ENCODE data around the gene CIZ1.
"Not testable (repeated sequence)": the region's sequence is repeated elsewhere in the genome, so short reads cannot be mapped to it uniquely, and the experiment has no call there.

CIZ1 gene

DNA sequence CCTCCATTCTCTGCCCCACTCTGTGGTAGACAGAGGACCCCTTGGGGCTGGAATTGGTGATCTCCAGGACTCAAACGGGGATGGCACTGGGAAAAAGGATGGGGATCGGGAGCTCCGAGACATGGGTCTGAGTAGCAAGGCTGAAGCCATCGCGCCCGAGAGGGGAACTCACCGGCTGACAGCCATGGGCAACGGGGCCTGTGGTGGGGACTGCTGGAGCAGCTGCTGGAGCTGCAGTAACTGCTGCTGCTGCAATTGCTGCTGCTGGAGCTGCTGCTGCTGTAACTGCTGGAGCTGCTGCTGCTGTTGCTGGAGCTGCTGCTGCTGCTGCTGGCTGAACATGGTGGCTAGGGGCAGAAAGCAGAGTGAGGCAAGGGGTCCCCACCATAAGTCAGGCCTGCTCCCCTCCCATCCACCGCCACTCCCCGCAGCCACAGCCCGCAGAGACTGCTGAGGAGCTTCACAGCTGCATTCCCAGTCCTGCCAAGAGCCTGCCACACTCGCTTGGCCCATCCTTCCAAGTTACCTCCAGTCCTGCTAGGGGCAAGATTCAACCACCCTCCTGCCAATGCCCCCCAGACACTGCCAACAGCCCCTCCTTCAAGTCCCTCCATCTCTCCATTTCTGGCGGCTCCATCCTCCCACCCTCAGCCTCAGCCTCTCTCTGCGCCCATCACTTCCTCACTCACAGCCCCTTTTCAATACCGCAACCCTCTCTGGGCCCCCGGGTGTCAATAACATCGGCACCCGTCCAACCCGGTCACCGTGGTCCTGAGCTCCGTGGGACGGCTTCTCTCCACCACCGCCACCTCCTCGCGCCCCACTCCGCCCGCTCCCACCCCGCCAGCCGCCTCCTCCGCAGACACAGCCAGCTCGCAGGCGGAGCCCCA lies 611 bp downstream of the CIZ1 start:
- no peak for DNase-seq

DNA sequence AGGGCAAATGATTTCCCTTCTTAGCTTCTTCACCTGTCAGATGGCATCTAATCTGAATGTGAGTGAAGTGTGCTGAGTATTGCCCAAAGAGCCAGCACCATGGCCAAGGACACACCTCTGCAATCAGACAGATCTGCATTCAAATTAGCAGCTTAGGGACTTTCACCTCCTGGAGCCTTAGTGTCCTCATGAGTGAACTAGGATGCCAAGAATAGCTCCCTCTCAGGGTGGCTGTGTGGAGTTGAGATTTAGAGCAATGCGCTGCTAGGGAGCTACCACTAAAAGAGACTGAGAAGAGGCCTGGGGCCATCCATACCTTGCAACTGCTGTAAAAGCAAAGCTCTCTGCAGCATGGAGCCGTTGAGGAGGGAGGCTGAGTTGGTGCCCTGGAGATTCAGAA lies 1.4 kb downstream of the CIZ1 start:
- DNase-seq = no peak

DNA sequence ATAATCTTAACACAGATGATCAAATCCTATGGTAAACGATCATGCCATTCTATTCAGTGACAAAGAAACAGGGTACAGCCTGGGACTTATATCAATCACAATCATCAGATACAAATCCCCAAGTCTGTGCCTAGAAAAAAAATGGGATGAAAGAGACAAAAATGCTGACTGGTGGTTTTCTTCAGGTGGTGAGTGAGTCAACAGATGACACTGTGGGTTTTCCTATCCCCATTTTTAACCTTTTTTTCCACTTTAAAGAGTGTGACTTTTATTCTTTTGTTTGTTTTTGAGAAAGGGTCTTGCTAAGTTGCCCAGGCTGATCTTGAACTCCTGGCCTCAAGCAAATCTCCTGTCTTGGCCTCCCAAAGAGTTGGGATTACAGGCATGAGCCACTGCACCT lies 3.2 kb downstream of the CIZ1 start:
- DNase-seq = no peak

DNA sequence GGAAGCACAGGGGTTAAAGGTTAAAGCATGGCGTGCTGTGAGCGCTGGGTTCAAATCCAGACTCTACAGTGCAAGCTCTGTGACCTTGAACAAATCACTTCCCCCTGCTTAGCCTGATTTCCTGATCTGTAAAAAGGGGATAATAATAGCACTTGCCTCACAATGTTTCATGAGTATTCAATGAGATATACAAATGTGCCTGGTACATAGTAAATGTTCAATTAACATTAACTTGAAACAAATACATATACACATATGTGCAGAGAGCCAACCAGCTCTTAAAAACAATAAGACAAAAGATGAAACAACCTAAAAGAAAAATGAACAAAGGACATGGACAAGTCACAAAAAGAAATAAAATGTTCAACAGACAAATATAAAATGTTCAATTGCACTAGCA lies 4.0 kb downstream of the CIZ1 start:
- no peak for DNase-seq

DNA sequence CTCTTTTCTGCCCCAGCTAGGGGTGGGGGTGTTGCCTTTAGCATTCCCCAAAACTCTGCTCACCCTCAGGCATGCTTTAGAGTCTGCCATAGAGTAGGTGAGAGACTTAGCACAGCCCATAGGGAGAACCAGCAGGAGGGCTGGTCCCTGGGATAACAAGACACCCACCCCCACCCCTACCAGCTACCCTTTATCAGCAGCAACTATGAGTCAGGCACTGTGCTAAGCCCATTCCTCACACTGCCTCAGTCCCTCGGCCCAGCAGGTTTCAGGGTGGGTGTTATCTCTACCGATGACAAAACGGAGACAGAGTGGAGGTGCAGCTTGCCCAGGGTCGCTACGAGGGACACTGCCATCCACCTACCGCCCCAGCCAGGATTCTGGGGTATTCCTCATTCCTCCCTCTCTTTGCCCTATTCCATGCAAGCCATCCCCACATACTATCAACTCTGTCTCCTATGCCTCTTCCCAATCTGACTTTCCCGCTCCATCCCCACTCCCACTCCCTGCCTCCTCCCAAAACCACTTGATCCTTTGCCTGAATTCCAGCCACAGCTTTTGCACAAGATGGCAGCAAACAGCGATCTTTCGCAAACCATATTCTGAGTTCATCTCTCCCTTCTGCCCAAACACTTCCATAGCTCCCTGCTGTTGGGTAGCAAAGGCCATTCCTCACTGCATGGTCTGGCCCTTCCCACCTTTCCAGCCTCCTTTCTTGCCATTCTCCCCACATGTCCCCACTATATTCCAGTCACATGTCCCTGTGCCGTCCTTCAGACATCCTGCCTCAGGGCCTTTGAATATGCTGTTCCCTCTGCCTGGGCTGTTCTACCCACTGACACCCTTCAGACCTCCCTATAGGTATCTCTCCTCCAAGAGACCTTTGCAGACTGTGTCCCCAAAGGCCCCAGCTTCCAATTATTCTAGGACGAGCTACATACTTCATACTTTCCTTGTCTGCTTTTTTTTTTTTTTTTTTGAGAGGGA lies 5.1 kb downstream of the CIZ1 start:
- DNase-seq = no peak

DNA sequence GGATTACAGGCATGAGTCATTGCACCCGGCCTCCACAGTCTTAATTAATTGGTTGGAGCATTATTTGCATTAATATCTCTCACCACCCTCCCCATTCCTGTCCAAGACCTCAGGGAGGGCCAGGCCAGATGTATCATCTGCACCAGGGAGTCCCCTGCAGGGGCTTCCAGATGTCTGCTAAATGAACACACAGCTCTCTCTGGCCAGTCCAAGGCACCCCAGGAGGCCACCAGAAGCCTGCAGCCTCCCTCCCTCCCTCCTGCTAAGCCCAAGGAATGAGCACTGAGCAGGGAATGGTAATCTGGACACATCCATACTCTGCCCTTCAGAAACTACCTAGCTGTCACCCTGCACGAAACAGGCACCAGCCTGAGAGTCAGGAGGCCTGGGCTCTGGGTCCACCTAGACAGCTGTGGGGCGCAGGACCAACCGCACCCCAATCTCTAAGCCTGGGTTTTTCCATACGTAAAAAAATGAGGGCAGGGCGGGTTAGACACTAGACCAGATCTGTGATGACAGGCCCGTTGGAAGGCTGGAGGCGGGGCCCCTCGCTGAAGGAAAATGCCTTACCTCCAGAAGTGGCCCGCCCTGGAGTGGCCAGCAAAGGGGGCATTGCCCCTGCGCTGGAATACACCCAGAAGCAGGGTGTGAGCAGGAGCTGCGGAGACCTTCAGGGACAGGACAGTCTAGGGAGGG lies 8.3 kb downstream of the CIZ1 start:
- DNase-seq = no peak

DNA sequence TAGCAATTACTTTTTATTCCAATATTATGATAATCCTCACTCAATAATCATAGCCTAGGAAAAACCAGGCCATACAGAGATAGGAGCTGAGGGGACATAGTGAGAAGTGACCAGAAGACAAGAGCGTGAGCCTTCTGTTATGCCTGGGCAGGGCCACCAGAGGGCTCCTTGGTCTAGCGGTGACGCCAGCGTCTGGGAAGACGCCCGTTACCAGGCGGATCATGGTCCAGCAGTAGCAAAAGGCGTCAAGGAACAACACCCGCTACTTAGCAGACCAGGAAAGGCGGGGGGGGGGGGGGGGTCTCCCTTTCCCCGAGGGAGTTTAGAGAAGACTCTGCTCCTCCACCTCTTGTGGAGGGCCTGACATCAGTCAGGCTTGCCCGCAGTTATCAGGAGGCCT lies 9.9 kb downstream of the CIZ1 start:
- not testable (repeated sequence) for DNase-seq

DNA sequence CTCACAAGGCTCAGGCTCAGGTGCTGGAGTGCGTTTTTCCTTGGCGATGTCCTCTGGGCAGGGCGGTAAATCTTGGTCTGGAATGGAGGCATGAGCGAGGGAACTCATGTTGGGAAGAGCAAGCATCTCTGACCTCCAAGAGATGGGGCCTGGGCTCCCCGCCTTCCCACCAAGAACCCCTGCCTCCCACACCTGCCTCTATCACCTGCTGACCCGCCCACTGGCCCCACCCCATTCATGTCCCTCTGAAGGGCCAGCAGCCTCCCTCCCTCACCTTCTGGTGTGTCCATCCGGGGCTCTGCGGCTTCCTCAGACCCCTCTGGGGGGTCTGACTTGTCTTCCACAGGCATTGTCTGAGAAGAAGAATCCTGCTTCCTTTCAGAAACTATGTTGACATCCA lies 10.9 kb downstream of the CIZ1 start:
- DNase-seq = no peak

DNA sequence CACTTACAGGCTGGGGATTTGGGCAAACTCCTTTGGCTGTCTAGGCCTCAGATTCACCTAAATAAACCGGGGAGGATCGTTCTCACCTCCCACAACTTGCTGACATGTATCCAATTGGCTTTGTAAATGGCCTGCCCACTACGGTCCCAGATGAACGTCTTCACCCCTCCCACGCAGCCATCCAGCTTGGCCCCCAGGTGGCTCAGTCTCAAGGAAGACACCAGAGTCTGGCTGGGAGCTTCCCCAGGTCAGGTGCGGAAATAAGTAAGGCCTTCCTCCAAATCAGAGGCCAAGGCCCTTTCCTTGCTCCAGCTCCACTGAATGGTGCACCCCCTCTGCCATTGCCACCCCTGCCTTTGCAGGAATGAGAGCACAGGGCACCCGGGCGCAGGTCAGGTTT lies 11.4 kb downstream of the CIZ1 start:
- DNase-seq = no peak

DNA sequence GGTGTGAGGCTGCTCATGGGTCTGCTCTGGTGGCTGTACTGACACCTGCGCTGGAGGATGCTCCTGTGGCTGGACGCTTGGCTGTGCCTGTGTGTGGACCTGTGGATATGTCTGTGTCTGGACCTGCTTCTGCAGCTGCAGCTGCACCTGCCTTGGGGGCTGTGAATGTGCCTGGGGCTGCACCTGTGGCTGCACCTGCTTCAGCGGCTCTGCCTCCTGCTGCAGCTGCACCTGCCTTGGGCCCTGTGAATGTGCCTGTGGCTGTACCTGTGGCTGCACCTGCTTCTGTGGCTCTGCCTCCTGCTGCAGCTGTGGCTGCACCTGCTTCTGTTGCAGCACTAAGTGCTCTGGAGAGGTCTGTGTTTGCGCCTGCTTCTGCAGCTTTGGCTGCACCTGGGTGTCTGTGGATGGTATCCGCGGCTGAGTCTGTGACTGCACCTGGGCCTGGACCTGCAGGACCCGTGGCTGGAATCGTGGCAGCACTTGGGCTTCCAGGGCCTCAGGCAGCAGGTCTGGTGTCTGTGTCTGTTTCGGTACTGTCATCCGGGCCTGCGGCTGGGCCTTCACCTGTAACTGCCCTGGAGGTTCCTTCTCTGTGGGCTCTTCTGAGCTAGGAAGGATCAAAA lies 12.5 kb downstream of the CIZ1 start:
- no peak for DNase-seq

DNA sequence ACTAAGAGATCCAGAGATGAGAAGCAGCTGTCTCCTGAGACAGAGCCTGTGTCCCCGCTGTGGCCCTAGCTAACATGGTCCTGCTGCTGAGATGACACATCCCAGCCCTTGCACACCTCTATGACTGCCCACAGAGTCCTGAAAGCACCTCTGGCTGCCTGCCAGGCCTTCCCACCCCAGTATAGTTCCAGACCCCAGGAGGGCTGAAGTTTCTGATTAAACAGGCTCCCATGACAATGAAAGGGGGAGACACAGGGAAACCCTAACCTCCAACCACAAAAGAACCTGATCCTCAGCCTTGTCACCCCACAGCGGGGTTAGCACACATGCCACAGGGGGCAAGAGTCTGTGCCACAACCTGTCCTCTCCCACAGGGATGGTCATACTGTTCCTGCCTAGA lies 15.6 kb downstream of the CIZ1 start:
- no peak for DNase-seq

DNA sequence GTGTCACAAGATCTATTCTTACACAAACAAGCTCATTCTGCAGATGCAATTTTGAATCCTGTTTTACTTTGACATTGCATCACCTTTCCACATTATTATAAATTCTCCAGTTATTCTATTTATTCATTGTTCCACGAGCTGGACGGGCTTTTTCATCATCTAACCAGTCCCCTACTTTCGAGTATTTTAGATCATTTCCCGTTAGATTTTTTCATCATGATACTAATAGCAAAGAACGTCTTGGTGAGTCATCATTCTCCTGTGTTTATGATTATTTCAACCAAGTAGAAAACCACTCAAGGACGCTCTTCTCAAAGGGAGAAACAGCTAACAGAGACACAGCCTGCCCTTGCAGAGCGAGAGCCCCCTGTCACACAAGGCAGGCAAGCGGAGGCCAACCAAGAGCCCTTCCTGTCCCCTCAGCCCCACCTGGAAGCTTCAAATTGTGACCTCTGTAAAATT lies 16.2 kb downstream of the CIZ1 start:
- no peak for DNase-seq

DNA sequence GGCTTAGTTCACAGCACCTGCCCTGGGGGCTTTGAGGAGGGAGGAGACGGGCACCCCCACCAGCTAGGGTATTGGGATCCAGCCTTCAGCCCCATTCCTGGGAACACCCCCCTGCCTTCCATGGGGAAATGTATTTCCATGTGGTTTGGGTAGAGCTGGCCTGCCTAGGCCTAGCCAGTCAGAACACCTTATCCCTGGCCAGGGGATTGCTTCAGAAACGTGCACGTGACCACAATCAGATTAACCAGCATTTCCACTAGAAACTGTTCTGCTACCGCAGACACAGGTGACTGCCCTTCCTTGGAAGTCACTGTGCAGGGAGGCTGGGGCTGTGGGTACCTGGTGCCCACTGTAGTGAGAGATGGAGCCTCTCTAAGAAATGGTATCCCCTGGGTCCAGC lies 17.3 kb downstream of the CIZ1 start:
- no peak for DNase-seq

DNA sequence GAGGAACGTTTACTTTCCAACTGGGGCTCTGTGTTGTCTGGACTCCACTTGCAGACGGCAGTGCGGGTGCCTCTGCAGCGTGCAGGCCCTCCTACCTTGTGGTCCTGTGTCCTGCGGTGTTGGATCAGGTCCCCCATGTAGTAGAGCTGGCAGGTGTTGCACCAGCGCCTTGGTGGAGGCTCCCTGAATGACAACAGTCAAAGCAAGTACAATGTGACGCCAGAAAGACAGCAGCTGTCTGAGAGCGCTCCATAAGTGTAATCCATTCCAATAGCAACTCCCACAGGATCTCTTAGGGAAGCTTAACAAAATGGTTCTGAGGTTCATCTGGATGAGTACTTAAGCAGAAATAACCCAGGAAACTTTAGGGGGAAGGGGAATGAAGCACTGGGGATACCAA lies 21.4 kb downstream of the CIZ1 start:
- DNase-seq = no peak

DNA sequence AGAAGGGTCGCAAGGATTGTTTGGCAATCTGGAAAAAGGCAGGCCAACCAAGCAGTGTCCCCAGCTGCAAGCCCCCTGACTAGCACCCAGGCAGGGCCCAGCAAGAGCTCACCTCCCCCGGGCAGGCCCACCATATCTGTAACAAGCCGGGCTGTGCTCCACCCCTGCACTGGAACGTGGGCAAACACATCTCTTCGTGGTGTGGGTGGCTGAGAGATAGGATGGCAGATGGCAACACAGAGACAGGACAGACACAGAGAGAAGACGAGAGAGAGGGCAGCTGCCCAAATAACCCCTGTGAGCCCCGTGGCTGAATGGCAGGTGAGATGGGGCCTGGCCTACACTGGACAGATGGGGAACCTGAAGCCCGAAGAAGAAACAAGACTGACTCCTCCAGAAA lies 21.9 kb downstream of the CIZ1 start:
- DNase-seq = no peak

DNA sequence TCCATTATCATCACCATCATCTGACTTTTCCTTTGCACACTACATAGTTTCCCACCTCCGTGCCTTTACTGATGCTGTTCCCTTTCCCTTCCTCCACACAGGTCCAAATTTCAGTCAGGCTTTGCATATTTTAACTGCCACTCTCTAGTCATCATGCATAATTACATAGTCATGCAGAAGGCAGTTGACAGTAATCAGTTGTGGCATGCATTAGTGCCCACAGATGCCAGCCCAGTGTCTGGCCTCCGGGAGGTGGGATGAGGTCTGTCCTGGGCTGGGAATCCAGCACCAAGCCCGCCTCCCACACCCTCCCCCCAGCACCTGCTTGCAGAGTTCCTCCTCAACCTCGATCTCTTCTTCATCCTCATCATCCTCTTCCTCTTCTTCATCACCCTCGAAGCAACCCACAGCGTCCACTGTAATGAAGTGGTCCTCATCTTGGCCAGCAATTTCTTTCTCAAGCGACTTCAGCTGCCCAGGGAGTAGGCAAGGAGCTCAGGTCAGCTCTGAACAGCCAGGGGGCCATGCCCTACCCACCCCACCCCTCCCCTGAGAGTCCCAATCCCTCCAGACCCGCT lies 22.6 kb downstream of the CIZ1 start:
- no peak for DNase-seq

DNA sequence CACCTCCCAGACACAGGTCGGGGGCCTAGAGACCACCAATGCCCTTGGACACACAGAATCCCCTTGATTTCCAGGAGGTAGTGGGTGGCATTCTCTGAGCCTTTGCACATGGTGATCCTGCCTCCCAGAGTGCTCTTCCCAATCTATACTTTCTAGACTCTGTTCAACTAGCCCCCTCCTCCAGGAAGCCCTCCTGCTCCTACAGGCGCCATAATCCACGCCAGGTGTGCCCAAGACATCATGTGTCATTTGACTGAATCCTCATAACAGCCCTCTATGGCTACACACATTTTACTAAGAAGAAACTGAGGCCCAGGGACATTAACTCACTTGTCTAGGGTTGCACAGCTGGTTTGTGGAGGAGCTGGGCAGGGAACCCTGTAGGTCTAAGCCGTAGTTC lies 24.2 kb downstream of the CIZ1 start:
- no peak for DNase-seq

DNA sequence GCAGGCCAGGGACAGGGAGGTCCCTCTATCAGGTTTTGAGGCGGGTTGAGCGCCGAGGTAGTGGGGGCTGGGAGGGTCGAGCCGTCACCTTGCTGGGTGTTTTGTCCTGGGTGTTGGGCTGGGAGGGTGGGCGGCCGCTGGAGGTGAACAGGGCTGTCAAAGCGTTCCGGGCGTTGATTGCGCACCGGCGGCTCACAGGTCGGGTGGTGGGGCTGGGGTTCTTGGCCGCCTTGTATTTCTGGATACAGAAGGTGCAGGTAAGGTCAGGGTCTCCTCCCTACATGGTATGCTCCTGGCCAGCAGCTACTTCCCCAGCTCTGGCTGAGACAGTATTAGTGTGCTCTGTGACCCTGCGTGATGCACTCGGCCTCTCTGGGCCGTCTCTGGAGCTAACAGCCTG lies 25.2 kb downstream of the CIZ1 start:
- DNase-seq = no peak

DNA sequence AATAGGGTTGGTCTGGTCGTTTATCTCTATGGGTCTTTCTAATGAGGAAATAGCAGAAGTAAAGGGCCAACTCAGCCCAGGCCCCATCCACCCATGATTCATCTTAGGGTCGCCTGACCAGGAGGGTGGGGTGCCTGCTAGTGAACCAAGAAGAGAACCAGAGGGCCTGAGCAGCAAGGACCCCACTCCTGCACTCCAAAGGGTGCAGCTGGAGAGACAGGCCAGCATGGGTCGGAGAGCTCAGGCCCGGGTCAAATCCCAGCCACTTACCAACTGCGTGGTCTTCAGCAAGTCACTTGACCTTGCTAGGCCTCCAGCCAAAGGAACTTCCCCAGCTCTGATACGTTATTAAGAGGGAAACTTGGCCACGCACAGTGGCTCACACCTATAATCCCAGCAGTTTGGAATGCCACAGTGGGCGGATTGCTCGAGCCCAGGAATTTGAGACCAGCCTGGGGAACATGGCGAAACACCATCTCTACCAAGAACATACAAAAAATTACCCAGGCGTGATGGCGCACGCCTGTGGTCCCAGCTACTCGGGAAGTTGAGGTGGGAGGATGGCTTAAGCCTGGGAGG lies 27.0 kb downstream of the CIZ1 start:
- DNase-seq = no peak

DNA sequence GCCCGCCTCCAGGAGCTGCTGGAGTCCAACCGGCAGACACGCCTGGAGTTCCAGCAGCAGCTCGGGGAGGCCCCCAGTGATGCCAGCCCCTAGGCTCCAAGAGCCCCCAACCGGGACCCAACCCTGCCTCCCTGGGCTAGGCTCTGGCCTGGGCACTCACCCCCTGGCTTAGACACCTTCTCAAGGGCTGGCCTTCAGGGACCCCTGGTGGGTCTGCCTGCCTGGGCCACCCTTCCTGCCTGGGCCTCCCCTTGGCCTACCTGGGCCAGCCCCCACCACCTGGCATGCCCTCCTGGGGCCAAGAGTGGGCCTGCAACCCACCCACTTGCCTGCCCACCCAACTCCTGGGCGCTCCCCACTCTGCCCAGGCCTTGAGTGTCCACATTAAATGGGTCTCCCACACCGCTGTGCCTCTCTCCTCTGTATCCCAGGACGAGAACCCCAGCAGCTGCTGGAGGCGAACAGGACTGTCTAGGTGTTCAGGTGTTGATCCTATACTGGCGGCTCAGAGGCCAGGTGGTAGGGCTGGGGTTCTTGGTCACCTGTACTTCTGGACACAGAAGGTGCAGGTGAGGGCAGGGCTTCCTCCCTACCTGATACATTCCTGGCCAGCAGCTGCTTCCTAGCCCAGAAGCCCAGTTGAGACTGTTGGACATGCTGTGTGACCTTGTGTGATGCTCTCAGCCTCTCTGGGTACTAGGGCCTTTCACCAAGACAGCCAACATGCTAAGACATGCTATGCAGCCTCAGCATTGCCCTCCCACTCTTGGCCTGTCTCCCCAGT lies 27.7 kb downstream of the CIZ1 start:
- DNase-seq = no peak

DNA sequence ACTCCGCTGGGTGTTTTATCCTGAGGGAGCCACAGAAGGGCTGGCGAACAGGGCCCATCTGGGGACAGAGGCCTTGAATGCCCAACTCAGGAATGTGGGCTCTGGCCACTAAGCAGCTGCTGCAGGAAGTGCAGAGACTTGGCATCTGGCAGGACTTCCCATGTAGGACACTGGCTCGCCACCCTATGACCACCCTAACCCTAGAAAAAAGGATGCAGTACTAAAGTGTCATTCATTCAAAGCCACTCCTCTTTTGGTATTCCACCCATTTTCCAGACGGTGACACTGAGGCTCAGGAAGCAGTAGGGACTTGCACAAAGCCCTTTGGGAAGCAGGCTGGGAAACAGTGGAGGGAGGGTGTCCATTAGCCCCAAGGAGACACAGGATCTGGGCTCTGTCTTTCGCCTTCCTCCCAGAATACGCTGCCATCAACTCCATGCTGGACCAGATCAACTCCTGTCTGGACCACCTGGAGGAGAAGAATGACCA lies 28.3 kb downstream of the CIZ1 start:
- DNase-seq = no peak

Measured in stimulated activated CD4-positive, alpha-beta T cell treated with anti-CD3 and anti-CD28 coated beads, Interleukin-4, amount 100 ng/mL, for 4 hours (primary cell).